Measurements from ENCODE around the gene DNAJB8. TPM values are rescaled to one million over a fixed set of nuclear protein-coding genes. Genes with fewer than 3 reads are reported as not detected.

DNAJB8 gene
- total and polyA plus RNA-seq, 2 donors (not counting 1 experiment from before 2014, with no cell fraction given): not detected

GRCh38 chr3:128413413-128414205, 53.1 kb downstream of the DNAJB8 start:
- H2AFZ ChIP-seq (ENCODE audit: low read length): no peak overlapping the region
- no peak for DNase-seq (ENCODE audit: low read depth in 2 of 2)
- no peaks in the 10 kb centered on the region for H4K20me1 ChIP-seq (ENCODE audit: control insufficient read depth, extremely low read depth, insufficient read depth, low read length)
- no peak overlapping the region for H3K4me3 ChIP-seq (replicated peaks in 1 of 4; ENCODE audit: control extremely low read depth in 1 of 4, insufficient read depth in 1 of 4, low read depth in 3 of 4, low read length in 4 of 4)
- H3K9ac ChIP-seq (ENCODE audit: insufficient read depth, low read length): no peak overlapping the region
- no peaks in the 10 kb centered on the region for H3K79me2 ChIP-seq (ENCODE audit: control insufficient read depth, insufficient read depth, low read length)
- H3K27me3 ChIP-seq (ENCODE audit: control insufficient read depth, insufficient read depth, low read length): no peaks in the 10 kb centered on the region
- H3K36me3 ChIP-seq (ENCODE audit: control insufficient read depth, insufficient read depth, low read length): no peaks in the 10 kb centered on the region
- no peaks in the 10 kb centered on the region for H3K9me3 ChIP-seq (ENCODE audit: control insufficient read depth, insufficient read depth, low read depth, low read length)
- TF ChIP-seq EZH2 (IDR thresholded peaks at IDR 0.05; ENCODE audit: low read length, missing control alignments) (no peak), CTCF (conservative IDR thresholded peaks at IDR 0.05 in 1 of 2, IDR thresholded peaks at IDR 0.05 in 1 of 2; ENCODE audit: low read depth in 1 of 2, low read length in 2 of 2) (no peak)
- no peaks in the 10 kb centered on the region for H3K4me1 ChIP-seq (ENCODE audit: control insufficient read depth, extremely low read depth, insufficient read depth, low read length)
- no peak overlapping the region for H3K27ac ChIP-seq (ENCODE audit: insufficient read depth, low read length)
- H3K4me2 ChIP-seq (ENCODE audit: extremely low read depth, insufficient read depth, low read length): no peak overlapping the region

- H2AFZ ChIP-seq (ENCODE audit: low read length): no peak overlapping the region
- no peak overlapping the region for H3K4me2 ChIP-seq (ENCODE audit: extremely low read depth, insufficient read depth, low read length)
- no peaks in the 10 kb centered on the region for H3K9me3 ChIP-seq (ENCODE audit: control insufficient read depth, insufficient read depth, low read depth, low read length)
- no peaks in the 10 kb centered on the region for H4K20me1 ChIP-seq (ENCODE audit: control insufficient read depth, extremely low read depth, insufficient read depth, low read length)
- no peaks in the 10 kb centered on the region for H3K36me3 ChIP-seq (ENCODE audit: control insufficient read depth, insufficient read depth, low read length)
- H3K79me2 ChIP-seq (ENCODE audit: control insufficient read depth, insufficient read depth, low read length): no peaks in the 10 kb centered on the region
- no peak overlapping the region for H3K9ac ChIP-seq (ENCODE audit: insufficient read depth, low read length)
- H3K27me3 ChIP-seq (ENCODE audit: control insufficient read depth, insufficient read depth, low read length): no peaks in the 10 kb centered on the region
- TF ChIP-seq EZH2 (IDR thresholded peaks at IDR 0.05; ENCODE audit: low read length, missing control alignments): no peak
- no peak for TF ChIP-seq CTCF (conservative IDR thresholded peaks at IDR 0.05 in 1 of 2, IDR thresholded peaks at IDR 0.05 in 1 of 2; ENCODE audit: low read depth in 1 of 2, low read length in 2 of 2)
- H3K4me3 ChIP-seq (replicated peaks in 1 of 4; ENCODE audit: control extremely low read depth in 1 of 4, insufficient read depth in 1 of 4, low read depth in 3 of 4, low read length in 4 of 4): no peak overlapping the region
- no peaks in the 10 kb centered on the region for H3K4me1 ChIP-seq (ENCODE audit: control insufficient read depth, extremely low read depth, insufficient read depth, low read length)
- DNase-seq (ENCODE audit: low read depth in 2 of 2): no peak
- H3K27ac ChIP-seq (ENCODE audit: insufficient read depth, low read length): no peak overlapping the region
Measured at GRCh38 chr3:128413003-128413370, 53.7 kb downstream of the DNAJB8 start.

Other genes starting within 250 kb of the DNAJB8 start
- 0.51 and 0.83 TPM in 2 replicates for gene GATA2, start 26.3 kb upstream of the DNAJB8 start, total RNA-seq
- 3.2 and 4.0 TPM in 2 replicates for gene GATA2, start 26.3 kb upstream of the DNAJB8 start, polyA plus RNA-seq
- 303 and 417 TPM in 2 replicates for gene RPN1, start 183.9 kb upstream of the DNAJB8 start, total RNA-seq
- gene RPN1, start 183.9 kb upstream of the DNAJB8 start, polyA plus RNA-seq: 342 and 359 TPM in 2 replicates

Measured in fibroblast of lung (primary cell).